Fibroblast of gingiva (primary cell): Measurements from ENCODE around the gene GAB2.
"Not testable (repeated sequence)": the region's sequence is repeated elsewhere in the genome, so short reads cannot be mapped to it uniquely, and the experiment has no call there.

ENCODE experiments used
- DNase-seq: peaks from one replicate; pipeline ENCODE4 v3.0.0-alpha.2; 2011; ENCODE audit warnings: low read depth

Gene GAB2, protein sequence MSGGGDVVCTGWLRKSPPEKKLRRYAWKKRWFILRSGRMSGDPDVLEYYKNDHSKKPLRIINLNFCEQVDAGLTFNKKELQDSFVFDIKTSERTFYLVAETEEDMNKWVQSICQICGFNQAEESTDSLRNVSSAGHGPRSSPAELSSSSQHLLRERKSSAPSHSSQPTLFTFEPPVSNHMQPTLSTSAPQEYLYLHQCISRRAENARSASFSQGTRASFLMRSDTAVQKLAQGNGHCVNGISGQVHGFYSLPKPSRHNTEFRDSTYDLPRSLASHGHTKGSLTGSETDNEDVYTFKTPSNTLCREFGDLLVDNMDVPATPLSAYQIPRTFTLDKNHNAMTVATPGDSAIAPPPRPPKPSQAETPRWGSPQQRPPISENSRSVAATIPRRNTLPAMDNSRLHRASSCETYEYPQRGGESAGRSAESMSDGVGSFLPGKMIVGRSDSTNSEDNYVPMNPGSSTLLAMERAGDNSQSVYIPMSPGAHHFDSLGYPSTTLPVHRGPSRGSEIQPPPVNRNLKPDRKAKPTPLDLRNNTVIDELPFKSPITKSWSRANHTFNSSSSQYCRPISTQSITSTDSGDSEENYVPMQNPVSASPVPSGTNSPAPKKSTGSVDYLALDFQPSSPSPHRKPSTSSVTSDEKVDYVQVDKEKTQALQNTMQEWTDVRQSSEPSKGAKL

DNA sequence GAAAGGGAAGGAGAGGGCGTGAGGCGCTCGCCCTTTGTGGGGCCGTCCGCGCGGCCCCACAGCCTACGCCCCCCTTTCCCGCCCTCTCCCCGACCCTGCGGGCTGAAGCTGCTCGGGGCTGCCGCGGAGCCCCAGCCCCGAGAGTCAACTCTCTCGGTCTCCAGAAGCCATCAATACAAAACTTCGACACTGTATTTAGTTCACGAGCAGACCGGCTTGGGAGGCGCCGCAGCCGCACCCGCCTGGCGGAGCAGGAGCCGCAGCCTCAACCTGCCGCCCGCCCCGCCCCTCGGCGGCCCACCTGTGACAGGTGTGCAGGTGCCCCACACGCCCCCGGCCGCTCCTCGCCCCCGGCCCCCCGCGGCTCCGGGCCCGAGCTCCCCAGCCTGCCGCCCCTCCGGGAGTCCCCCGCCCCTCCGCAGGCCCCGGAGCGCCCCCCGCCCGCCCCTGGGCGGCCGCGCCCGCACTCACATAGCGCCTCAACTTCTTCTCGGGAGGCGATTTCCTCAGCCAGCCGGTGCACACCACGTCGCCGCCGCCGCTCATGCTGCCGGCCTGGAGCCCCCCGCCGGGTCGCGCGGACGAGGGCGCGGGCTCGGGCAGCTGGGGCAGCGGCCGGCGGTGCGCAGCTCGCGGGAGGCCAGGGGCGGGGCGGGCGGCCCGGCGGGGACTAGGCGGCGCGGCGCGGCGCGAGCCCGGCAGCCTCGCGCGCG is at the start of gene GAB2:
Gene GAB2, minus strand, starts transcription at position 646 of the 713 bp plus-strand sequence. Its CDS starts 100 bp downstream, at position 546.
- DNase-seq = no peak

DNA sequence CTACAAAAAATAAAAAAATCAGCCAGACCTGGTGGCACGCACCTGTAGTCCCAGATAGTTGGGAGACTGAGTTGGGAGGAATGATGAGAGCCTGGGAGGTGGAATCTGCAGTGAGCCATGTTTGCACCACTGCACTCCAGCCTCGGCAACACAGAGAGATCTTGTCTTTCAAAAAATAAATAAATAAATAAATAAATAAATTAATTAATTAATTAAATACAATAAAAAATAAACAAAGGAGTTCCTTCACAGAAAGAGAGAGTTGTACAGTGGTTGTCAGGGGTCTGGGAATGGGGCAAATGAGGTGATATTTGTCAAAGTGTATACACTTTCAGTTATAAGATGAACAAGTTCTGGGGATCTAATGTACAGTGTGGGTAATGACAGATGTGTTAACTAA is 49.8 kb upstream of the GAB2 start:
- no peak for DNase-seq

DNA sequence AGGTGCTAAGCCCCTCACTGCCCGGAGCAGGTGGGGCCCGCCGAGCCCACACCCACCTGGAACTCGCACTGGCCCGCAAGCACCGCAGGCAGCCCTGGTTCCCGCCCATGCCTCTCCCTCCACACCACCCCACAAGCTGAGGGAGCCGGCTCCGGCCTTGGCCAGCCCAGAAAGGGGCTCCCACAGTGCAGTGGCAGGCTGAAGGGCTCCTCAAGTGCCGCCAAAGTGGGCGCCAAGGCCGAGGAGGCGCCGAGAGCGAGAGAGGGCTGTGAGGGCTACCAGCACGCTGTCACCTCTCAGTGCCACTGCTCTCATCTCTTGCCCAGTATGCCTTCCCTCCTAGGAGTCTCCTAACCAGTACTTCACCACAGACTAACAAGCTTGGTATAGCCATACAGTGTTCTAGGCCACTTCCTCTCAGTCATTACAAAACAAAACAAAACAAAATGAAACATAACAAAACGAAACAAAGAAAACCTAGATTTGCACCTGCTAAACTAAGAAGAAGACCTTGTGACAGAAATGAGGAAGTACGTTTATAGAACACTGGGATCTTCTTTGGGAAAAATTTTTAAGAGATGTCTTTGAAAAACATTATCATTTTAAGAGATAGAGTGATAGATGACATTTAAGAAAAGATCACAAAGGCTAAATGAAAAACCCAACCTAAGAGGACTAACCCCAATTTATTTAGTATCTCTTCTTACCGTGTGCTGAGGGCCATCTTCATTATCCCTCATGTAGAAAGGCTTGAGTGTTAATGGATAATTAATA is 47.7 kb upstream of the GAB2 start:
- DNase-seq = no peak

DNA sequence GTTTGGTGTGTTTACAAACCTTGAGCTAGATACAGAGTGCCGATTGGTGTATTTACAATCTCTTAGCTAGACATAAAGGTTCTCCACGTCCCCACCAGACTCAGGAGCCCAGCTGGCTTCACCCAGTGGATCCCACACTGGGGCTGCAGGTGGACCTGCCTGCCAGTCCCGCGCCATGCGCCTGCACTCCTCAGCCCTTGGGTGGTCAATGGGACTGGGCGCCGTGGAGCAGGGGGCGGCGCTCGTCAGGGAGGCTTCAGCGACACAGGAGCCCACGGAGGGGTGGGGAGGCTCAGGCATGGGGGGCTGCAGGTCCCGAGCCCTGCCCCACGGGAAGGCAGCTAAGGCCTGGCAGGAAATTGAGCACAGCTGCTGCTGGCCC is 47.2 kb upstream of the GAB2 start:
- DNase-seq = not testable (repeated sequence)

DNA sequence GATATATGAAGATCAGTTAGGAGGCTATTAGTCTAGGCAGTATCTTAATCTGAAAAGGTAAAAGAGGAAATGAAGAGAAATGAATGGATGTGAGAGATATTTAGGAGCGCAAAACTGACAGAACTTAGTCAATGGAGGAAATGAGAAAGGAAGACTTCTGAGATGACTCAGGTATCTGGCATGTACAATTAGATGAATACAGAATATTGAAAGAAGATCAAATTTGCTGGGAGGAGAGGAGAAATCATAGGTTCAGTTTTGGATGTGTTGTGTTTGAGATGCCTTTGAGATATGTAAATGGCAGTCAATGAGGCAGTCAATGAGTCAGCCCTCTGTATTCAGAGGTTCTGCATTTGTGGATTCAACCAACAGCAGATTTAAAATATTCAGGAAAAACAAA is 42.9 kb upstream of the GAB2 start:
- DNase-seq = no peak

DNA sequence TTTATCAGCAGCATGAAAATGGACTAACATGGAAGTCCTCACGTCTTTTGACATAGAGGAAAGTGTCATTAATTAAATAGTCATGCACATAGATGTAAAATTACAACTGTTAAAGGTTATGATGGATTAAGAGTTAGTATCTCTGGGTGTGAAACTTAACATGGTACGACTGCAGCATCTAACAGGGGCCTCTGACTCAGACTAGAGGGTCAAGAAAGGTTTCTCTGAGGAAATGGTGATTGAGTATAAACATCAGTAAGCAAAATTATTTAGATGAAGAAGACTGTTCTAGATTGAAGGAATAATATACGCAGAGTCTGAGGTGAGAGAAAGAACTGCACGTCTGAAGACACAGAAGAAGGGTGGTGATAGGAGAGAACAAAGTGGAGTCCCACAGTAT is 42.1 kb upstream of the GAB2 start:
- no peak for DNase-seq

DNA sequence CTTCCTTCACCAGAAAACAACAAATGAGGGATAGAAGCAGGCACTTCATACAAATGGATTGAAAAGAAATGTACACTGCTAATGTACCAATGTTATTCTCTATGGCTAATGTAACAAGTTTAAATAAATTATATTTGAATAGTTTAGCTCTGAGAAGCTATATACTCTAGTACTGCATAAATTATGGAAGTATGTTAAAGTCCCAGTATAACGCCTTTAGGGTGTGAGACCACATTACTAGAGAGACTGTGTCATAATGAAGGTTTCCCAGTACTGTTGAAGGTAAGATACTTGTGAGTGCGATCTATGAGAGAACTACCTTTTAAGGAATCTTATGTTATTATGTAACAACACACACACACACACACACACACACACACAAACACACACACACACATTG is 39.8 kb upstream of the GAB2 start:
- DNase-seq = no peak

DNA sequence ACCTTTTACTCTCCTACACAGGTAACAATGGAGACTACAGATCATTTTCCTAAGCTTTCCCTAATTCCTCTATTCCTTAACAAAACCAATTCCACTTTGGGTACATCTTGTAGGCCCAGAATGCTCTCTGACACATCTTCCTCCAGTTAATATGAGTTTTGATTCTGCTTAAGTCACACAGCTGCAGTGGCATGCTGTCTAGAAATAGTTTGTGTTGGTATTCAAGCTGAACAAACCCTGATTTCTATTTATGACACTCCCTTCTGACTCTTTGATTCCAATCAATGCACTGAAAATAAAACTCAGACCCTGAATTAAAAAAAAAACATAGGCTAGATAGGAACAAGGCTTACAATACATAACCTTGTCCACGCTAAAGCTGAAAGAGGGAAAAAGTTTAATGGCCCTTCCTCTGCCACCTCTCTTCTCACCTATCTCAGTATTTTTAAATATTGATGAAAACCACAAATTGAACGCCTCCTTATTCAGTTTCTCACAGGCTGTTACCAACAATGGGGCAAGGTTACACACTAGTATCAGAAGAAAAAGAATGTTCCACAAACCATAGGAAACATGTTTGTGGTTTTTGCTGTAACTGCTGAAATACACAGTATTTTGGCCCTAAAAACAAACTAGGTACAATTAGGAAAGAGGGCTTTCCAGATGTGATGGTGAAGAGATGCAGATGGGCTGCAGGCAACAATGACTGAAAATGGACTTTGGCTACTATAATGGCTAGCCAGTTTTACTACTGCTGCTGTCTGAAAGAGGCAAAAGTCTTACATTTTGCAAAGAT is 35.7 kb upstream of the GAB2 start:
- peak; percentile 6 for DNase-seq

DNA sequence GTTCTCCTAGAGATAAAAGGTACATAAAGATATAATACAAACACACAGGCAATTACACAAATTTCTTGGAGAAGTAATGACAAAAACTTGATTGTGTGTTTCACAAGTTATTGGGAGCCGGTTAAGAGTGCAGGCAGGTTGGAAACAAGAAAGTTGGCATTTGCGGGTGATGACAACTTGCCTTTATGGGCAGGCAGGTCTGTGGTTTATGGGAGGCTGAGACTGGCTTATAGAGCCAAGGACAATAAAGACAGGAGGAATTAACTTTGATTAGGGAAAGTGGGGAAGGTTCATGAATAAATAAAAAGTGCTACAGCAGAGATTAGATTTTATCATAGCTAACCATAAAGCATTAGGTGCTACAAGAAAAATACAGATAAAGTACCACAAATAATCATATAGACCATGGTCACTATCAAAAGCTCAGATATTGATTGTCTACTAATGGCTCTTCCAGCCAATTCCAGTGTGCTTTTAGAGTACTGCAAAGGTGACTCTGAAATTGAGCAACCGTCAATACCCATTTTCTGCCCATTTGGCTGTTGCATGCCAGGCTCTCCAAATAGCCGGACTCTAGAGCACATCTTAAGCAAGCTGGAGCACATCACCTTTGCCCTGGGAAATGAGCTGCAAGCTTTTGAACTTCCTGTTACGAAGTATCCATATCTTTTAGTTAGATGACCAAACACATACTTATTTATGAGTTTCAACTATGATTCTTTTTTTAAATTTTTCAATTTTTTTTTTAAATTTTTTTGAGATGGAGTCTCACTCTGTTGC is 33.9 kb upstream of the GAB2 start:
- no peak for DNase-seq

DNA sequence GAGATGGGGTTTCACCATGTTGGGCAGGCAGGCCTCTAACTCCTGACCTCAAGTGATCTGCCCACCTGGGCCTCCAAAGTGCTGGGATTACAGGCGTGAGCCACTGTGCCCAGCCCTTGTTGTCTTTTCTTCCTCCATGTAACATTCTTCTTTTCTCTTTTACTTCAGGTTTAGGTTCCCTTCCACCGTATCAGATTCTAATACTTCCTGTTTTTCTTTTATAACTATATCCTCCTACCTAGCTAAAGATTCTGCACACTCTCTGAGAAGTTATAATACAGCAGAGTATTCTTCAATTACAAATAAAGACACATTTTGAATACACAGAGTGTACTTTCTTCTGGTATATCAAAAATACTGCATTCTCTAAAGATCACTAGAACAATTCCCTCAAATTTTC is 33.2 kb upstream of the GAB2 start:
- DNase-seq = no peak

DNA sequence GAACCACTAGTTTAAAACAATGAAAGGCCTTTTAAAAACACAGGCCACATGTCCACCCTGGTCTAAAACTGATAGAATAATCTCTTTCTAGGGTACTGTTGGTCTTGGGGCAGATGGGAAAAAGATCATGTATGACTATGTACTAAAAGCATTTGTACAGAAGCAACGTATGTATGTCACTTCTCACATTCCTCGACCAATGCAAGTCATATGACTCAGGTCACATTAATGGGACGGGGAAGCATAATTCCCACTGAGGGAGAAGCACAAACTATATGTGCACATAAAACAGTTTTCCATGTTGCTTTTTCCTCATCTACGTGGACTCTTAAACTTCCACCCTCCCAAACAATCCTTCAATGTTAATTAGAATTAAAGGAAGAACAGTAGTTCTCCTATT is 32.2 kb upstream of the GAB2 start:
- no peak for DNase-seq

DNA sequence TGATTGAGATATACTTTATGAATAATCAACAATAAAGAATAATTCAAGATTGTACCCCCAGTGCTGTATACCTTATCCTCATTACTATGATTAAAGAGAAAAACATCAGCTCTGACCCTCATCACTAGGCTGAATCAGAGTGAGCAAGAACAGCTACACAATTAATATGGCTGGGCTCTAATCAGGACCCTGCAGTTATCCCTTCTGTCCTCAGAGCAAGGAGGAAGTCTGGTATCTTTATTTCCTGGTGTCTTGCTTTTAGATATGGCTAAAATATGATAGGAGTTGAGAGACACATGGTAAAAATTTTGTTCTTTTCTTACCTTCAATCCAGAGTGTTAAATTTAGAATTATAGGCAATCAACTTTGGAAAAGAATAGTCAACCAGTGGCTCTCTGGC is 28.6 kb upstream of the GAB2 start:
- no peak for DNase-seq

DNA sequence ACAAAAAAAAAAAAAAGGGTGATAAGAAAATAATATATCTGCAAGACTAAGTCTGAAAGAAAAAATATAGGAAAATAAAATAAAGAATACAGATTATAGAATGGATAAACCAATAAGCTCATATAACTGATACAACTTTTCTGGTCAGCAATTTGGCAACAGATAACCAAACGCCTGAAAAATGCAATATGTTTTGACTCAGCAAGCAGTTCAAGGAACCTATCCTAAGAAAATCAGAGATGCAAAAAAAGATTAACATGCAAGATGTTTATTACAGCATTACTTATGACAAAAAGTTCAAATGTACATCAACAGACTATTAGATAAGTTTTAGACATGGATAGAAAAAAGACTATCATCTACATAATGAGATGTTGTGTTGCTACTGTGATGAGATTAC is 27.1 kb upstream of the GAB2 start:
- DNase-seq = no peak

DNA sequence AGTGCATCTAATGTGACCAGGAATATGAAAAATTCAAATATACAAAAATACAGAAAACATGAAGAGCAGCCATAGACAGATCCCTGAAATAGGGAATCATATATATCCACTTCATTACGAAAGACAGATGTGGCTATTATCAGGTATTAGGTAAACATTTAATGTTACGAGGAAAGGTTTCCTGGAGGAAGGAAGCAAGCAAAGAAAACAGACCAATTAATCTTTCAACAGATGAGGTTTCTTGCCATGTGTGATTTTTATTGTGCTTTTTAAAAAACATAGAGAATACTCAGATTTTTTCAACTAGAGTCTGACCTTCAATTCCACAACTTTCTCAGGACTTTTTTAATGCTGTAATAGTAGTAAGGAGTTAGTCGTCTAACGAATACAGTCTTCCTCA is 24.3 kb upstream of the GAB2 start:
- DNase-seq = no peak

DNA sequence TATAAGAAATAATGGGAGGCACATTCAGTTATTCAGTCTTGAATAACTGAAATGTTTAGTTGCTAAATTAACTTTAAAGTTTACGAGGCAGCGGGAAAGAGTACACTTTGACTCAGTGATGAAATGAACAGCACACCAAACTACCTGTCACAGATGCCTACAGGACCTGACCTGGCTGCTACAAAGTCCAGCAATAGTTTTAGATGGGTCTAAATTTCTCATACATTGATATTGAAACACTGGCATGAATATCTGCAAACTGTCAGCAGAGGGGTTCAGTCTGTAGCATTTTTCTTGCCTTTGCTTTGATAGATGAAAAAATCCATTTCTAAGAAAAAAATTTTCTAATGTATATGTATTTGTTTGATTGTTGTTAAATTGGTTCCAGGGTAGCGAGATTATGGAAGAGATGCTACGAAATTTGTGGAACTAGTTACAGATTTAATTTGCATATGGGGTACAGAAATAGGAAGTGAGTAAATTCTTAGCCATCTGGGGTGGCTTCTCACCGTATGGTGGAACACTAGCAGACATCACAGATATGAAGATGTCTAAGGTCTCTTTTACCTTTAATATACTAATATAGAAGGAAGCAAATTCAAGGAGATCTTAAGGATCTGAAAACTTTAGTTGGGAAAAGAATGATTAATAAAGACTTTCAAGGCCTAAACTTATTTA is 20.8 kb upstream of the GAB2 start:
- no peak for DNase-seq

DNA sequence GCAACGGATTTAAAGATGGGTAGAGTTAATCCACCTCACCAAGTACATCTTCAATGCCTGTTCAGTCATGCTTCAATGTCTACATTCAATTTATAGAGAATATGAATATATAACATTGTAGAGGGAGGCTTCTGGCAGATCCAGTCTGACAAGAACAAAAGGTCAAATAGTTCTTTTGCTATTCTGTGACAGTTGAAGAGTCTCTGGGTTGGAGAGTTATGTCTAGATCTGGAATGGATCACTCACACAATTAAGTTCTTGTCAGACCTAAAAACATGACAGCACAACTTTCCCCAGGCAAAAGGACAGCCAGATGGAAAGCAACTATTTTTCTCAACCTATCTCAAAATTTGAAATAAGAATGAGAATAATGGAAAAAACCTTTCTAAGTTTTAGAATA is 15.3 kb upstream of the GAB2 start:
- no peak for DNase-seq

DNA sequence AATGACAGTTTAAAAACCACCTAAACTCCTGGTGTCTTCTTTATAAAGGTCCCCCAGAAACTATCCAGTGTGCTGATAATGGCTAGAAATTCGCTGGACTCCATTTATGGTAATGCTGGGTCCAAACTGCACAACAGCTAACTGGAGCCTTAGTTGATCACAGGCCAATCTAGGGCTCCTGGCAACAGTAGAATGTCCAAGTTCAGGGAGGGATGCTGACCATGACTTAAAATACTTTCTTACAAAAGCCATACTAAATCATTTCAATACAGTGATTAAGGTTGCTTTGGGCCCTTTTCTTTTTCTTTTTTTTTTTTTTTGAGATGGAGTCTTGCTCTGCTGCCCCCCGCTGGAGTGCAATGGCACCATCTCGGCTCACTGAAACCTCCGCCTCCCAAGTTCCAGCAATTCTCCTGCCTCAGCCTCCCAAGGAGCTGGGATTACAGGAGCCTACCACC is 14.5 kb upstream of the GAB2 start:
- no peak for DNase-seq

DNA sequence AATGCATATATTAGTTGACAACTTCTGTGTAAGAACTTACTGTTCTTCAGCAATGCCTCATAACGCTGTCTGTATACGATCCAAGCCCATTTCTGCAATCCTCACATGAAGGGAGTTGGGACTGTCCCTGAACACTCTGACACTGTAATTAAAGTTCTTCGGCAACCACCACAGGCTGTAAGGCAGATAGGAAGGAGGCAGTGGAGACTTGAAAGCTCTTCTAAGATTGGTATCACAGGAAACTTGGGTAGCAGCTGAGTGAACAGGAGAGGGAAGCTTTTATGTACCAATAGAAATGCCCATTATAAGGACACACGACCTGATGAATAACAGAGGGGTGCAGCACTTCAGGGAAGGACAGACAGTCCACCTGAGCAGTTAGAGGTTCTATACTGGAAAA is 12.0 kb upstream of the GAB2 start:
- no peak for DNase-seq

DNA sequence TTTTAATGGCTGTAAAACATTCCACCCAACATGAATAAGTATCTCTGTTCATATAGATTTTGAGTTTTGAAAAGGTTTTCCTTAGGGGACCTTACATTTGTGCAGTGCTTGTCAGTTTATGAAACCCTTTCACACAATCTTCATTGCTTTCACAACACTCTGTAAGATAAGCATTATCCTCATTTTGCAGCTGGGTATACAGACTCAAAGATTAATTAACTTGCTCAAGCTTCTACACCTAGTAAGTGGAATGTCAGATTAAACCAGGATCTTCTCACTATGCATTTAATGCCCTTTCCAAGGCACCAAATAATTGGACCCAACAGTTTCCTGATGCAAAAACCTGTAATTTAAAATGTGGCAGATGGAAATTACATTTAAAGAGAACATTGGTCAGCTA is 11.6 kb upstream of the GAB2 start:
- no peak for DNase-seq

DNA sequence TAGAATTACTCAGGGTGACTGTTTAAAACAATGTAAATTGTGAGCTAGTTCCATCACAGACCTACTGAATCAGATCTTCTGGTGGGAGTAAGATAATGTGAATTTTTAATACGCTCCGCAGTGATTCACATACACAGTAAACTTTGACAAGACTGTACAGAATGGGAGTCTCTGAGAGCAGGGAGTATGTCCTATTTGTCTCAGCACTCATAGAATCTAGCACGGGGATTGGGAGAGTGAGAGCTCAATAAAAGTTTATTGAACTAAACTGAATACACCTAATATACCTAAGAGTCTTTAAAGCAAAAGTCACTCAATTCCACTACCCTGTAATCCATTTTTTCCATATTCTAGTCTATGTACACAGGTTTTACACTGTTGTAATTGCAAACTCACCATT is 11.2 kb upstream of the GAB2 start:
- DNase-seq = no peak
